ENCODE data around the gene TMEM88. TPM values are rescaled to one million over a fixed set of nuclear protein-coding genes. Genes with fewer than 3 reads are reported as not detected.

TMEM88 gene
- total and polyA plus RNA-seq, 2 experiments from 2014 or later, result 73.3 to 241 TPM

DNA sequence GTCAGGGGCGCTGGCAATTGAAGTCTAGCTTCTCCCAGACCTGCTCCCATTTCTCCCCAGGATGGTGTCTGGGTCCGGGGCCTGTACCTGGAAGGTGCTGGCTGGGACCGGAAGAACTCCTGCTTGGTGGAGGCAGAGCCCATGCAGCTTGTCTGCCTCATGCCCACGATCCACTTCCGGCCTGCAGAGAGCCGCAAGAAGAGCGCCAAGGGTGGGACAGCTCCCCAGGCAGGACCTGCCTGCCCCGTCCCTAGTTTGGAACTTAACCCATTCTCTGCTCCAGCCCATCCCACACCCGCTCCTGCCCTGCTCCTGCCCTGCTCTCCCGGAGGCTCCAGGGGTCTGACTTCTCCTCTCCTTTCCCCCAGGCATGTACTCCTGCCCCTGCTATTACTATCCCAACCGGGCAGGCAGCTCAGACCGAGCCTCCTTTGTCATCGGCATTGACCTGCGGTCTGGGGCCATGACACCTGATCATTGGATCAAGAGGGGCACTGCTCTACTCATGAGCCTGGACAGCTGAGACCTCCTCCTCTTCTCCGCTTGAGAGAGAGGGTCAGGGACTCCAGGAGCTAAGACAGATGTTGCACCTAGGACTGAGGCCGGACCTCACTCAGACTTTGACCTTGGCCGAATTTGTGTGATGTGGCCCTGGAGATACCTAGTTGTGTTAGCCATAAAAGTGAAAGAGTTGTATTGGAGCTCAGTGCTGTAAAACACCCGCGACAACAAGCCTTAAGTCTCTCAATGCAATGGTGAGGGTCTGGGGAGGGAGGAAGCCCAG is 21.7 kb upstream of the TMEM88 start:
- Histone ChIP-seq H3K9me3 (ENCODE audit: low read depth) (no peaks in the 10 kb centered on the region), H3K27ac (peak overlapping the region; percentile 28), H3K36me3 (replicated peaks; ENCODE audit: insufficient read depth, low read depth) (no peaks in the 10 kb centered on the region), H3K9me2 (replicated peaks; ENCODE audit: insufficient read depth) (no peaks in the 10 kb centered on the region), H4K20me1 (ENCODE audit: insufficient read depth, poor library complexity, severe bottlenecking) (no peaks in the 10 kb centered on the region), H3K4me3 (no peak overlapping the region), H3K79me2 (peaks cover 7% of the 10 kb centered on the region), H3K4me1 (ENCODE audit: insufficient read depth) (peaks cover 6% of the 10 kb centered on the region), H3K27me3 (no peaks in the 10 kb centered on the region), H3K4me2 (peak overlapping the region; percentile 93), H2AFZ (peak overlapping the region; percentile 57)
- TF ChIP-seq EZH2 (IDR thresholded peaks at IDR 0.05; ENCODE audit: borderline replicate concordance) (no peak), EZH2phosphoT487 (IDR thresholded peaks at IDR 0.05; ENCODE audit: low read depth, severe bottlenecking, unreplicated experiment) (no peak)
- TF ChIP-seq, protein P1, sequence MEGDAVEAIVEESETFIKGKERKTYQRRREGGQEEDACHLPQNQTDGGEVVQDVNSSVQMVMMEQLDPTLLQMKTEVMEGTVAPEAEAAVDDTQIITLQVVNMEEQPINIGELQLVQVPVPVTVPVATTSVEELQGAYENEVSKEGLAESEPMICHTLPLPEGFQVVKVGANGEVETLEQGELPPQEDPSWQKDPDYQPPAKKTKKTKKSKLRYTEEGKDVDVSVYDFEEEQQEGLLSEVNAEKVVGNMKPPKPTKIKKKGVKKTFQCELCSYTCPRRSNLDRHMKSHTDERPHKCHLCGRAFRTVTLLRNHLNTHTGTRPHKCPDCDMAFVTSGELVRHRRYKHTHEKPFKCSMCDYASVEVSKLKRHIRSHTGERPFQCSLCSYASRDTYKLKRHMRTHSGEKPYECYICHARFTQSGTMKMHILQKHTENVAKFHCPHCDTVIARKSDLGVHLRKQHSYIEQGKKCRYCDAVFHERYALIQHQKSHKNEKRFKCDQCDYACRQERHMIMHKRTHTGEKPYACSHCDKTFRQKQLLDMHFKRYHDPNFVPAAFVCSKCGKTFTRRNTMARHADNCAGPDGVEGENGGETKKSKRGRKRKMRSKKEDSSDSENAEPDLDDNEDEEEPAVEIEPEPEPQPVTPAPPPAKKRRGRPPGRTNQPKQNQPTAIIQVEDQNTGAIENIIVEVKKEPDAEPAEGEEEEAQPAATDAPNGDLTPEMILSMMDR (IDR thresholded peaks at IDR 0.05; ENCODE audit: poor library complexity), result no peak
- DNase-seq (ENCODE audit: low spot score), result peak; percentile 3
- WGBS (ENCODE audit: low lambda C conversion rate, missing lambda C conversion rate), result 60% methylated on average over 19 of the region's 19 CpGs

DNA sequence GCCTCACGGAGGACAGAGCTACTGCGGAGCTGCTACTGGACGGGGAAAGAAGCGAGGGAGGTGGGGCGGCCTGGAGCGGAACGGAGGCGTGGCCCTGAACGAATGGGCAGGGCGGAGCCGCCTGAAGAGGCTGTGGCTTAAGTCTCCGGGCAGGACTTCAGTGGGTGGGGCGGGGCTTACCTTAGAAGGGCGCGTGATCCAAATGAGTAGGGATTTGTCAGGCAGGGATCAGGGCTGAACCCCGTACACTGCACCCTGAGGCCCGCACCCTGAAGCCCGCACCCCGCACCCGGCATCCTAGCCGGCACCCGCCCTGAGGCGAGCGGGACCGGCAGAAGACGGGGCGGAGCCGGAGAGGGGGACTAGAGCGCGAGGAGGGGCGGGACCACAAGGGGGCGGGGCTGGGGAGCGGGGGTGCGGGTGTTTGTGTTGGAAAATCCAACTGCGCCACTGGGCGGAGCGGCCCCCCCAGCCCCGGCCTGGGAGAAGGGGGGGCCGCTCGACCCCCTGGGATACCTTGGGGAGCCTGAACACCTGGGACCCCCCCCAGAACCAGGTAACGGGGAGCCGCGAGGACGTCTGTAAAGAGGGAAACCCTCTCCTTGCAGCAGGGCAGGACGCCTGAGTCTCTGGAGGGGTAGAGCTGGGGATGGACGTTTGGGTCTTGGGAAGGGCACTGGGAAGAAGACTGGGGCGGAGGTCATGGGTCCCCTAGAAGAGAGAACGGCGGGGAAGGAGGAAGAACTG is 20.9 kb upstream of the TMEM88 start, which contains the start of gene KDM6B:
KDM6B (plus strand) TSS at position 423 of the 747 bp plus-strand sequence. CDS start 11,338 bp downstream, outside the sequence.
- peak within 1 kb of the TSS; percentile 93 for H3K4me2 ChIP-seq

DNA sequence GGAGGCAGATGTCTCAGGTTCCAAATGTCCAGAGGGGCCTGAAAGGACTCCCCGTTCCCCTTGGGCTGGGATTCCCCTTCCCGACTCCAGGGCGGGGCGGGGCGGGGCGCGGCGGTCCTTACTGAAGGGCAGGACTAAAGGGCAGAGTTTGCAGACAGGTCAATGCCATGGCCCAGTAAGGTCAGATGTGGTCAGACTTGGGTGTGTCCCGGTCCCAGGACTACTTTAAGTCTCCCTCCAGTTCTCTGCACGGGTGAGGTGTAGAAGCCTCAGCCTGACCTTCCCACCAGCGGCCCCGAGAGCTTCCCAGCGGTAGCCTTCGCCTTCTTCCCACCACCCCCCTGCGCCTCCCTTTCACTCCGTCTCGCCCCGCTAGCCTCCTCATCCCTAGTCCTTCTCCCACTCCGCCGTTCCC is 20.3 kb upstream of the TMEM88 start:
- Histone ChIP-seq H3K27ac (peak overlapping the region; percentile 95), H3K27me3 (no peaks in the 10 kb centered on the region), H4K20me1 (ENCODE audit: insufficient read depth, poor library complexity, severe bottlenecking) (peaks cover 10% of the 10 kb centered on the region), H3K4me3 (peak overlapping the region; percentile 51), H2AFZ (peak overlapping the region; percentile 57), H3K9me3 (ENCODE audit: low read depth) (no peaks in the 10 kb centered on the region), H3K36me3 (replicated peaks; ENCODE audit: insufficient read depth, low read depth) (no peaks in the 10 kb centered on the region), H3K9me2 (replicated peaks; ENCODE audit: insufficient read depth) (no peaks in the 10 kb centered on the region), H3K4me1 (ENCODE audit: insufficient read depth) (peaks cover 18% of the 10 kb centered on the region), H3K4me2 (peak overlapping the region; percentile 93), H3K79me2 (peaks cover 19% of the 10 kb centered on the region)
- DNase-seq (ENCODE audit: low spot score), result peak; percentile 71
- 0% methylated on average over 13 of the region's 20 CpGs for WGBS (ENCODE audit: low lambda C conversion rate, missing lambda C conversion rate)
- TF ChIP-seq, protein P1 (IDR thresholded peaks at IDR 0.05; ENCODE audit: poor library complexity), result no peak

More for the DNA sequence above, 20.9 kb upstream of the TMEM88 start, which contains the start of gene KDM6B:
- 2% methylated on average over 28 of the region's 49 CpGs for WGBS (ENCODE audit: low lambda C conversion rate, missing lambda C conversion rate)
- Histone ChIP-seq H3K9me2 (replicated peaks; ENCODE audit: insufficient read depth) (no peaks in the 10 kb centered on the region), H3K27ac (peak within 1 kb of the TSS; percentile 95), H3K4me3 (peak within 1 kb of the TSS; percentile 51), H3K9me3 (ENCODE audit: low read depth) (no peaks in the 10 kb centered on the region), H3K27me3 (no peaks in the 10 kb centered on the region), H3K4me1 (ENCODE audit: insufficient read depth) (peaks cover 12% of the 10 kb centered on the region), H3K79me2 (peaks cover 13% of the 10 kb centered on the region), H4K20me1 (ENCODE audit: insufficient read depth, poor library complexity, severe bottlenecking) (peaks cover 5% of the 10 kb centered on the region), H2AFZ (peak within 1 kb of the TSS; percentile 57), H3K36me3 (replicated peaks; ENCODE audit: insufficient read depth, low read depth) (no peaks in the 10 kb centered on the region)
- DNase-seq (ENCODE audit: low spot score), result peak; percentile 98
- TF ChIP-seq EZH2 (IDR thresholded peaks at IDR 0.05; ENCODE audit: borderline replicate concordance), result no peak
- TF ChIP-seq, protein P1 (IDR thresholded peaks at IDR 0.05; ENCODE audit: poor library complexity), result no peak
- no peak for TF ChIP-seq EZH2phosphoT487 (IDR thresholded peaks at IDR 0.05; ENCODE audit: low read depth, severe bottlenecking, unreplicated experiment)

Measured in hepatocyte (in vitro differentiated cells).